Lower leg skin (tissue), 4 donors: ENCODE data around the gene KCNK4. TPM values are rescaled to one million over a fixed set of nuclear protein-coding genes. Genes with fewer than 3 reads are reported as not detected.

ENCODE experiments used
- DNase-seq, 2 donors: peaks; one replicate each; pipeline ENCODE4 v3.0.0-alpha.2; 2019; ENCODE audit warnings: low spot score in 2 of 2
- H3K4me3 ChIP-seq: fragments of 200-600 bp; sonication (generic); 2 replicates; pipeline ENCODE4 v1.5.1; 2017; ENCODE audit warnings: mild to moderate bottlenecking, low read depth; ENCODE audit not compliant: poor library complexity, severe bottlenecking
- POLR2A ChIP-seq, 2 donors: fragments of 450-650 bp; IDR thresholded peaks; one replicate each; pipeline ENCODE4 v1.6.1; 2016 to 2017; ENCODE audit warnings: antibody characterized with exemption in 2 of 2, mild to moderate bottlenecking in 1 of 2, moderate library complexity in 1 of 2
- WGBS, 2 donors: methylation state at CpG; one replicate each; pipeline ENCODE4 v1.1.5; 2018; 5-methylcytosine and 5-hydroxymethylcytosine counted together
- intact Hi-C: fragments of 100-400 bp; cut with DNase I; formaldehyde crosslinking; loops from one replicate; pipeline ENCODE4 v1.15.0; 2023; ENCODE audit warnings: low total_unique reads
- total RNA-seq, 4 donors: library from RNA; depleted of rRNA; stranded (reverse); fragments of >200 nt; gene quantifications; one replicate each; pipeline ENCODE4 v1.1.0, GENCODE V29; 2016
- TF ChIP-seq, protein P1 (sequence below), 3 donors: fragments of 450-650 bp; IDR thresholded peaks; one replicate each; pipeline ENCODE4 v1.5.1; 2016; ENCODE audit warnings: antibody characterized with exemption in 3 of 3, mild to moderate bottlenecking in 3 of 3, moderate library complexity in 2 of 3

The KCNK4 gene
- total RNA-seq, 4 donors from 2014 or later = not detected

GRCh38 chr11:64337538-64338249 lies 46.6 kb downstream of the KCNK4 start:
- no peak for DNase-seq
- TF ChIP-seq, protein P1, sequence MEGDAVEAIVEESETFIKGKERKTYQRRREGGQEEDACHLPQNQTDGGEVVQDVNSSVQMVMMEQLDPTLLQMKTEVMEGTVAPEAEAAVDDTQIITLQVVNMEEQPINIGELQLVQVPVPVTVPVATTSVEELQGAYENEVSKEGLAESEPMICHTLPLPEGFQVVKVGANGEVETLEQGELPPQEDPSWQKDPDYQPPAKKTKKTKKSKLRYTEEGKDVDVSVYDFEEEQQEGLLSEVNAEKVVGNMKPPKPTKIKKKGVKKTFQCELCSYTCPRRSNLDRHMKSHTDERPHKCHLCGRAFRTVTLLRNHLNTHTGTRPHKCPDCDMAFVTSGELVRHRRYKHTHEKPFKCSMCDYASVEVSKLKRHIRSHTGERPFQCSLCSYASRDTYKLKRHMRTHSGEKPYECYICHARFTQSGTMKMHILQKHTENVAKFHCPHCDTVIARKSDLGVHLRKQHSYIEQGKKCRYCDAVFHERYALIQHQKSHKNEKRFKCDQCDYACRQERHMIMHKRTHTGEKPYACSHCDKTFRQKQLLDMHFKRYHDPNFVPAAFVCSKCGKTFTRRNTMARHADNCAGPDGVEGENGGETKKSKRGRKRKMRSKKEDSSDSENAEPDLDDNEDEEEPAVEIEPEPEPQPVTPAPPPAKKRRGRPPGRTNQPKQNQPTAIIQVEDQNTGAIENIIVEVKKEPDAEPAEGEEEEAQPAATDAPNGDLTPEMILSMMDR (IDR thresholded peaks at IDR 0.05) = no peak
- TF ChIP-seq POLR2A (IDR thresholded peaks at IDR 0.05) = no peak
- WGBS, 2 donors = 69 to 75% methylated on average over 8 of the region's 8 CpGs
- H3K4me3 ChIP-seq = no peak overlapping the region
- intact Hi-C loops = no loop called here

GRCh38 chr11:64338716-64339115 lies 47.6 kb downstream of the KCNK4 start:
- WGBS, 2 donors = 85 to 86% methylated on average over 8 of the region's 8 CpGs
- DNase-seq = no peak
- intact Hi-C loops = no loop called here
- no peak for TF ChIP-seq POLR2A (IDR thresholded peaks at IDR 0.05)
- TF ChIP-seq, protein P1 (IDR thresholded peaks at IDR 0.05) = no peak
- no peak overlapping the region for H3K4me3 ChIP-seq

GRCh38 chr11:64339286-64339685 lies 48.2 kb downstream of the KCNK4 start:
- WGBS, 2 donors = 59 to 72% methylated on average over 4 of the region's 4 CpGs
- no peak for DNase-seq
- no peak overlapping the region for H3K4me3 ChIP-seq
- intact Hi-C loops = no loop called here
- TF ChIP-seq POLR2A (IDR thresholded peaks at IDR 0.05) = no peak
- TF ChIP-seq, protein P1 (IDR thresholded peaks at IDR 0.05) = no peak

DNA sequence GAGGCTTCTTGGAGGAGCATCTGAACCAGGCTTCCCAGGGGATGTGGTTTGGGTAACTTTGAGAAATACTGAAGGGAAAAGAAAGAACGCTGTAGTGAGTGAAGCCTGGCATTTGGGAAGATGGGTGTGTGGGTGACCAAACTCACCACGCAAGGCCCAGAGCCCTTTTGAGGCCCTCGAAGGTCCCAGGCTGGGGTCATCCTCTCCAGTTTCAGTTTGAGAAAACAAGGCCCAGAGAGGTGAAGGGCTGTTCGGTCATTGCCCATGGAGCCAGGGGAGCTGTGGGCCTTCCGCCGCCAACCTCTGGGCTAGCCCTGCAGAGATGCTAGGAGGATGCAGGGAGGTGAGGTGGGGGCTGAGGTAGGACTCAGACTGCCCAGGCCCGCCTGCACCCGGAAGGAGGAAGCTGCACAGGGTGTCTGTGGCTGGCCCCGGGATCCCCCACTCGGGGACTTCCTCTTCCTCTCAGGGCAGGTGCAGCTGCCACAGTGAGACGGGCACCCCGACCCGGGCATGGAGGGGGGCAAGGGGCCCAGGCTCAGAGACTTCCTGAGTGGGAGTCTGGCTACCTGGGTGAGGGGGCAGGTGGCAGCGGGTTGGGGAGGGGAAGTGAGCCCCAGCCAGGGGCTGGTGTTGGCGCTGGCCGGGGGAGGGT lies 48.8 kb downstream of the KCNK4 start, which contains the start of gene CCDC88B:
Gene CCDC88B (plus strand): TSS at position 451 of the 655 bp plus-strand sequence. CDS start 63 bp downstream, at position 514.
- 64 to 73% methylated on average over 16 of the region's 16 CpGs for WGBS, 2 donors
- intact Hi-C loops = no loop called here
- peak in 1 of 2 donors; percentile 95 for DNase-seq
- no peak within 1 kb of the TSS for H3K4me3 ChIP-seq
- TF ChIP-seq, protein P1 (IDR thresholded peaks at IDR 0.05) = no peak
- TF ChIP-seq POLR2A (IDR thresholded peaks at IDR 0.05) = no peak

- TF ChIP-seq, protein P1 (IDR thresholded peaks at IDR 0.05) = no peak
- no peak for TF ChIP-seq POLR2A (IDR thresholded peaks at IDR 0.05)
- no peak for DNase-seq
- intact Hi-C loops = no loop called here
- H3K4me3 ChIP-seq = no peak overlapping the region
- 45 to 46% methylated on average over 31 to 33 of the region's 33 CpGs for WGBS, 2 donors
Observed at GRCh38 chr11:64340671-64341335, 49.7 kb downstream of the KCNK4 start.
